ENCODE results near the gene AMER1. TPM values are rescaled to one million over a fixed set of nuclear protein-coding genes. Genes with fewer than 3 reads are reported as not detected.

AMER1 gene
- total RNA-seq, 2 experiments from 2014 or later = 3.4 TPM

DNA sequence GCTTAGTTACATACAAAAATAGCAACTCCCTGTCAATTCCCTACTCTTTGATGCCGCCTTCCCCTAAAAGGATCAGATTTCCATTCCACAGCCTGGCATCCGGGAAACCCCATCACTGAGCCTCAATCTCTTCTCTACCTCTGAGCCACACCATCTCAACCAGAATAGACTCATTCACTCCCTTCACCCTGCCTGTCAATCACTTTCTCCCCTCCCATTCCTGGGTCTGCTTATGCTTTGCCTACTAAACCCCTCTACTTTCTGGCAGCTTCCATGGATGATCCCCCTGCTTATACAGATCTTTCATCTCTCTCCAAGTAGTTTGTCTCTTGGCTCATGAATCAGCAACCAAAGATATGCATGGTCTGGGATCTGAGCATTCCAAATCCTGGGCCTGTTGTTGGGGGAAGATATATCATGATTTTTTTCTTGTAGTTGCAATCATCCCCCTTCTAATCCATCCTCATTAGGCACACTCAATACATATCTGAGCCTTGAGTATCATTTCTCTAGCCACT lies 2.6 kb downstream of the AMER1 start:
- Mint-ChIP-seq H3K27ac (no peak overlapping the region), H3K4me1 (ENCODE audit: low read depth) (peaks cover 24% of the 10 kb centered on the region), H3K4me3 (no peak overlapping the region), H3K36me3 (ENCODE audit: low read depth) (no peaks in the 10 kb centered on the region), H3K9me3 (no peaks in the 10 kb centered on the region), H3K27me3 (no peaks in the 10 kb centered on the region)
- ChIA-PET POLR2A (no interaction called here), CTCF (no interaction called here)
- DNase-seq = no peak
- no peak for ATAC-seq
- TF ChIP-seq, protein P1, sequence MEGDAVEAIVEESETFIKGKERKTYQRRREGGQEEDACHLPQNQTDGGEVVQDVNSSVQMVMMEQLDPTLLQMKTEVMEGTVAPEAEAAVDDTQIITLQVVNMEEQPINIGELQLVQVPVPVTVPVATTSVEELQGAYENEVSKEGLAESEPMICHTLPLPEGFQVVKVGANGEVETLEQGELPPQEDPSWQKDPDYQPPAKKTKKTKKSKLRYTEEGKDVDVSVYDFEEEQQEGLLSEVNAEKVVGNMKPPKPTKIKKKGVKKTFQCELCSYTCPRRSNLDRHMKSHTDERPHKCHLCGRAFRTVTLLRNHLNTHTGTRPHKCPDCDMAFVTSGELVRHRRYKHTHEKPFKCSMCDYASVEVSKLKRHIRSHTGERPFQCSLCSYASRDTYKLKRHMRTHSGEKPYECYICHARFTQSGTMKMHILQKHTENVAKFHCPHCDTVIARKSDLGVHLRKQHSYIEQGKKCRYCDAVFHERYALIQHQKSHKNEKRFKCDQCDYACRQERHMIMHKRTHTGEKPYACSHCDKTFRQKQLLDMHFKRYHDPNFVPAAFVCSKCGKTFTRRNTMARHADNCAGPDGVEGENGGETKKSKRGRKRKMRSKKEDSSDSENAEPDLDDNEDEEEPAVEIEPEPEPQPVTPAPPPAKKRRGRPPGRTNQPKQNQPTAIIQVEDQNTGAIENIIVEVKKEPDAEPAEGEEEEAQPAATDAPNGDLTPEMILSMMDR (IDR thresholded peaks at IDR 0.05) = no peak
- intact Hi-C loops (cut with micrococcal nuclease) = no loop called here

DNA sequence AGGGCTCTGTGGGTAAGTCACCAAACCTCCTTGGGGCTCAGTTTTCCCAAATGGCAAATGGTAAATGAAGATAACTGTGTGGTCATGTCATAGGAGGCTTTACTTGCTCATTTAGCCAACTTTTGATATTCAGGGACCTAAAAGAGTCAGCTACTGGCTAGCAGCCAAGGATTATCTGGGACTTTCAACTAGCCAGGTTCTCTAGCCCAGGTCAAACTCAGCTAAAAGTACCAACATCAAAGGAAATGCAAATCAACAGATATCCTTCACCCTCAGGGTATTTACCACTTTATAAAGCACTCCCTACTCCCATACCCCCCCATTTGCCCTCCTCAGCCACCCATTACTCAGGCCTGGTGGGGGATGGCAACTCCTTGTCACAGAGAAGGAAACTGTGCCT lies 7.5 kb downstream of the AMER1 start:
- ATAC-seq (no peak), DNase-seq (no peak)
- no peaks in the 10 kb centered on the region for H3K9me3 Mint-ChIP-seq
- TF ChIP-seq, protein P1 (IDR thresholded peaks at IDR 0.05) = no peak
- intact Hi-C loops (cut with micrococcal nuclease) = no loop called here
- no peak overlapping the region for H3K4me3 Mint-ChIP-seq
- no peak overlapping the region for H3K27ac Mint-ChIP-seq
- POLR2A ChIA-PET = no interaction called here
- no peaks in the 10 kb centered on the region for H3K27me3 Mint-ChIP-seq
- H3K36me3 Mint-ChIP-seq (ENCODE audit: low read depth) = peaks cover 3% of the 10 kb centered on the region
- CTCF ChIA-PET = no interaction called here
- H3K4me1 Mint-ChIP-seq (ENCODE audit: low read depth) = peaks cover 12% of the 10 kb centered on the region

DNA sequence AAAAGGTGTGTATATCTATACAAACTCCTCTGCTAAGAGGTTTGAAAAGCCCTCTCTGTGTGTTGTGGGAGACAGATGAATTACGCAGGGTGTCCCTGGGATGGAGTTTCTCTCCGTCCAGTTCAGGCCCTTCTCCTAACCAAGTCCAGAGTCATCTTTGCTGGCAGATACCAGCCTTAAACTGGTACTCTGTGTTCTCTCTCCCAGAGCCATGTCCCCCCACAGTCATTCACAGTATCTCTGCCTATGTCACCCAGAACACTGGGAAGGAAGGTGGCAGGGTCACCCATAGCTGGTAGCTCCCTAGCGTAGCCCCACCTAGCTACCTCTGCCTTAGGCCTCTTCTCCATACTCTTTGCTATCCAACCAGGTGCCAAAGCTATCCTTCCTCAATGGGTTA lies 8.9 kb downstream of the AMER1 start:
- CTCF ChIA-PET = no interaction called here
- ATAC-seq (no peak), DNase-seq (no peak)
- Mint-ChIP-seq H3K9me3 (no peaks in the 10 kb centered on the region), H3K4me1 (ENCODE audit: low read depth) (peaks cover 6% of the 10 kb centered on the region), H3K4me3 (no peak overlapping the region), H3K27me3 (no peaks in the 10 kb centered on the region), H3K27ac (no peak overlapping the region), H3K36me3 (ENCODE audit: low read depth) (peaks cover 9% of the 10 kb centered on the region)
- intact Hi-C loops (cut with micrococcal nuclease) = no loop called here
- POLR2A ChIA-PET = no interaction called here
- TF ChIP-seq, protein P1 (IDR thresholded peaks at IDR 0.05) = no peak

DNA sequence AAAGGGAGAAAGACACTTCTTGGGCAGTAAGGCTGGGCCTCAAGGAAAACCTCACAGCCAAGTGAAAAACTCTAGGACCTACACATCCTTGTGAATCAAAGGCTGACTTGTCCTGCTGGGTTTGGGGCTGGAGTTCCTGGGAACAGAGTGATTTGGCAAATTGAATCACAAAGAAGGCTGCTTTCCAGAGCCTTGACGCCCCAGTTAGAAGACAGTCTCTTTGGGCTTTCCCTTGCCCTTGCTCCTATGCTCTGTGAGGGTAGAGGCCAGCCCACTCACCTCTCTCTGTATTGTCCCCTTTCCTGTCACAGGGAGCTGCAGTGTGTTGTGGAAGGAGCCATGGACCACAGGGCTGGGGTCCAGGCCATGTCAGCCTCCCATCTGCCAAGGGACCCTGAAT lies 9.6 kb downstream of the AMER1 start:
- no peak for ATAC-seq
- no peak overlapping the region for H3K4me3 Mint-ChIP-seq
- POLR2A ChIA-PET = no interaction called here

DNA sequence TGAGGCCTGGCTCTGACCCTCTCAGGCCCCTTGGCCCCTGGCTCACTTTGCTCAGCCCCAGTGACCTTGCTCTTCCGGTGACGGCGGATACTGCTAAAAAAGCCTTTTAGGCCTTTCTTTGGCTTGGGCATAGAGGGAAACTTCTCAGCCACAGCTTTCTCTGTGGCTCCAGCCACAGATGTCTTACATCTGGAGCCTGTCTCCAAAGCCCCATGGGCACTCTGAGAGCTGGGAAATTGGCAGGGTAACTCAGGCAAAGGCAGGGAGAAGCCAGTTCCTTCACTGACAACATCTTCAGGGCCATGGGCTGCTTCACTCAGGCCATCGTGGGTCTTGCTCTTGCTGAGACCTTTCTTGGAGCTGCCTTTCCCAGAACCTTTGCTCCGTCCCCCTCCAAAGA lies 12.8 kb downstream of the AMER1 start:
- ATAC-seq = no peak
- TF ChIP-seq, protein P1 (IDR thresholded peaks at IDR 0.05) = no peak
- ChIA-PET CTCF (no interaction called here), POLR2A (no interaction called here)
- Mint-ChIP-seq H3K4me3 (no peak overlapping the region), H3K27ac (no peak overlapping the region), H3K9me3 (no peaks in the 10 kb centered on the region), H3K4me1 (ENCODE audit: low read depth) (no peaks in the 10 kb centered on the region), H3K27me3 (no peaks in the 10 kb centered on the region), H3K36me3 (ENCODE audit: low read depth) (peaks cover 11% of the 10 kb centered on the region)
- no peak for DNase-seq
- intact Hi-C loops (cut with micrococcal nuclease) = no loop called here

More for the DNA sequence above, 9.6 kb downstream of the AMER1 start:
- Mint-ChIP-seq H3K27me3 (no peaks in the 10 kb centered on the region), H3K4me1 (ENCODE audit: low read depth) (peaks cover 6% of the 10 kb centered on the region), H3K9me3 (no peaks in the 10 kb centered on the region), H3K27ac (no peak overlapping the region), H3K36me3 (ENCODE audit: low read depth) (peaks cover 11% of the 10 kb centered on the region)
- DNase-seq = no peak
- intact Hi-C loops (cut with micrococcal nuclease) = no loop called here
- TF ChIP-seq, protein P1 (IDR thresholded peaks at IDR 0.05) = no peak
- CTCF ChIA-PET = no interaction called here

Measured in activated CD8-positive, alpha-beta T cell treated with anti-CD3 and anti-CD28 coated beads for 36 hours (primary cell).